Sigmoid colon (tissue), 4 donors: ENCODE data around the gene CRBN.

Experiments
- CTCF ChIP-seq, 4 experiments: fragments of 450-650 bp in 3 of 4; fragments of 200-600 bp in 1 of 4; IDR thresholded peaks; one replicate each; pipeline ENCODE4 v1.5.1; 2016 to 2019; ENCODE audit warnings: antibody characterized with exemption in 4 of 4, mild to moderate bottlenecking in 3 of 4, moderate library complexity in 2 of 4
- POLR2A ChIP-seq, 2 donors: fragments of 450-650 bp; IDR thresholded peaks; one replicate each; pipeline ENCODE4 v1.6.1; 2016; ENCODE audit warnings: antibody characterized with exemption in 2 of 2, mild to moderate bottlenecking in 2 of 2, moderate library complexity in 2 of 2
- POLR2AphosphoS5 ChIP-seq, 4 donors: sonication (generic); formaldehyde crosslinking; IDR thresholded peaks; one replicate each; pipeline ENCODE4 v1.6.1; 2017; ENCODE audit warnings: antibody characterized with exemption in 4 of 4

GRCh38 chr3:3110299-3110630 lies 69.2 kb downstream of the CRBN start, which contains the start of gene IL5RA:
- TF ChIP-seq CTCF (IDR thresholded peaks at IDR 0.05) (no peak), POLR2A (IDR thresholded peaks at IDR 0.05) (no peak), POLR2AphosphoS5 (IDR thresholded peaks at IDR 0.05) (no peak)
